ENCODE measurements around the gene TNNT3.
"Not testable (repeated sequence)": the region's sequence is repeated elsewhere in the genome, so short reads cannot be mapped to it uniquely, and the experiment has no call there.

TNNT3 gene

DNA sequence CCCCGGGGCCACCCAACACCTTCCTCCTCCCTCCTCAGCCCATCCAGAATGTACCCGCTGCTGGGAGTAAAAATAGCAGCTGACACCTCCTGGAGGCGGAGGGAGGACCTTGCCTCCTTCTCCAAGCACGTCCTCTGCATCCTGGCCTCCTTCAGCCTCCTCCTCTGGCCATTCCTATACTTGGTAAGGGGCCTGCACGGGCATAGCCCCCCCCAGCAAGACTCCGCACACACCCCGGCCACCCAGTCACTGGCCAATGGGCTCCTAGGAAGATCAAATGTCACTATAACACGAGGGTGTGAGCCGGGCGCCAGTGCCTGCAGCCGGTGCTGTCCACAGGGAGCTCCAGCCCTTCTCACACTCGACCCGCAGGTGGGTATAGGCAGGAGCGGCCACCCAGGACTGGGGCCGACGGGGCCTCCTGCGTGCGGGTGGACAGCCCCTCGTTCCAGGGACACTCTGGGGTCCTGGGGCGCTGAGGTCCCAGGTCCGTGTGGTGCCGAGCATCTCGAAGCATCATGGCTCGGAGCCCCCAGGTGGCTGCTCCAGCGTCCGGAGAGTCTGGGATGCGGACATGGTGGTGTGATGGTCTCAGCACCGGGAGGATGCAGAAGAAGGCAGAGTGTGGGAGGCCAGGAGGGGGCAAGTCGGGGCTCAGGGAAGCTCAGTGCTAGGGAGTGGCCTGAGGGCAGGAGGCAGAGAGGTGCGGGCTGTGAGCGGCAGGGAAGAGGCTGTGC, at the start of gene TNNT3:
TSS of gene TNNT3 (plus strand) at position 313 of the 737 bp plus-strand sequence. CDS start 3,172 bp downstream, outside the sequence.
- DNase-seq = no peak

DNA sequence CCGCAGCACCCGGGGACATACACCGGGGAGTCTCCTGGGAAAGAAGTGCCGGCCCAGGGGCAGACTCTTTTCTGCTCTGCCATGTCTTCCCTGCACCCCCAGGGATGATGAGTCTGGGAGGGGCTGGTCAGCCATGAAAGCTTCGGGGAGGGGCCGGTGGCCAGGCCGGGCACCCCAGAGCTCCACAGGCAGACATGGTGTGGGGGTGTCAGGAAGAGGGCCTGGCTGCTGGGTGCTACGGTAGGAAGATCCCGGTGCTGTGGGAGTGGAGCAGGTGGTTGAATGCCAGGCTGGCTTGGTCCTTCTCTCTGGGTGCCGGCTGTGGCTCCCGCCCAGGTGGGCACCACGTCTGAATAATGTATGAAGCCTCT, 49.2 kb upstream of the TNNT3 start:
- DNase-seq = no peak

DNA sequence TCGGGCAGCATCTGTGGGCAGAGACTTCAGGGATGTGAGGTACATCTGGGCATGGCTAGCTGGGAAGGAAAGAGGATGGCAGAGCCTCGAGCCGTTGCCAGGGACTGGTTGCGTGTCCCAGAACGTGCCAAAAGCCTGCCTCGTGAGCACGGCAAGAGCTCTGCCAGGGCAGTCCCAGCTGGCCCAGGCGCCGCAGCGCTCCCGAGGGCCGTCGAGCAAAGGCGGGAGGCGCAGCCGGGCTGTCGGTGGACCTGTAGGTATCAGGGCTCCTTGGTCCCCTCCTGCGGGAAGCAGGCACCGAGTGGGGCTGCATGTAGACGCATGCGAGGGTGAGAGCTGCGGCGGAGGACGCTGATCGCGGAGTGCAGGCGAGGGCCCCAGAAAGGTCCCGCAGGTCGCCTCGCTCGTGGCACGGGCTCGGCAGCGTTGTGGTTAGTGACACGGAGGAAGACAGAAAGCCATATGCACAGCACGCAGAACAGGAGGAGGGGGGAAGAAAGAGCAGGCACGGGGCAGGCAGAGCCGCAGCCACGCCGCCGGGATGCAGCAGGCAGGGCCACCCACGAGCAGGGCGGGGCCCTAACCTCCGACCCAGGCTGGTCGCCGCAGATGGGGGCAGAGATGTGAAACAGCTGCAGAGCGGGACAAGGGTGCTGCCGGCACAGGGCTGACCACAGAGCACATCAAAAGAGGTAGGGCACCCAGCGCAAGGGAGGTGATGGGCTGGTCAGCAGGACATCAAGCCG, 48.6 kb upstream of the TNNT3 start:
- DNase-seq = peak; percentile 46

DNA sequence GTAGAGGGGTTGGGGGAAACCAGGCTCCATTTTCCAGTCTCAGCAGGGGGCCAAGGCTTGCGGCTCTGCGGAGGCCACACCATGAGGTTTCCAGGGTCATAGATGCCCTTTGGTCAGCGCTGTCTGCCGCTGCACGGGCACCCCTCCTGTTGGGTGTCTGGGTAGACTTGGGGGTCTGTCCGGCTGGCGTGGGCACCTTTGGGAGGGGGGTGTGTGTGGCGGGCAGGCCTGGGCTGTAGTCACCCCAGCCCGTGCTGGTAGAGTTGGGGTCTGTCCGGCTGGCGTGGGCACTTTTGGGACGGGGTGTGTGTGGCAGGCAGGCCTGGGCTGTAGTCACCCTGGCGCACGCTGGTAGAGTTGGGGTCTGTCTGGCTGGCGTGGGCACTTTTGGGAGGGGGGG, 48.0 kb upstream of the TNNT3 start:
- DNase-seq = no peak

DNA sequence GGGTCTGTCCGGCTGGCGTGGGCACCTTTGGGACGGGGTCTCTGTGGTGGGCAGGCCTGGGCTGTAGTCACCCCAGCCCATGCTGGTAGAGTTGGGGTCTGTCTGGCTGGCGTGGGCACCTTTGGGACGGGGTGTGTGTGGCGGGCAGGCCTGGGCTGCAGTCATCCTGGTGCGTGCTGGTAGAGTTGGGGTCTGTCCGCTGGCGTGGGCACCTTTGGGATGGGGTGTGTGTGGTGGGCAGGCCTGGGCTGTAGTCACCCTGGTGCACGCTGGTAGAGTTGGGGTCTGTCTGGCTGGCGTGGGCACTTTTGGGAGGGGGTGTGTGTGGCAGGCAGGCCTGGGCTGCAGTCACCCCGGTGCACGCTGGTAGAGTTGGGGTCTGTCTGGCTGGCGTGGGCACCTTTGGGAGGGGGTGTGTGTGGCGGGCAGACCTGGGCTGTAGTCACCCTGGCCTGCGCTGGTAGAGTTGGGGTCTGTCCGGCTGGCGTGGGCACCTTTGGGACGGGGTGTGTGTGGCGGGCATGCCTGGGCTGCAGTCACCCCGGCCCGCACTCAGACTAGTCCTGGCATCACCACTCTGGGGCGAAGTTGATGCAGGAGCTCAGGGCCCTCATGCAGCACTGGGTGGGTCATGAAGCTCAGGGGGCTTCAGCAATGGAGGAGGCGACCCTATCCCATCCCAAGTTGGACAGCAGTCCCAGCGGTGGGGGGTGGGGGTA, 47.1 kb upstream of the TNNT3 start:
- DNase-seq = no peak

DNA sequence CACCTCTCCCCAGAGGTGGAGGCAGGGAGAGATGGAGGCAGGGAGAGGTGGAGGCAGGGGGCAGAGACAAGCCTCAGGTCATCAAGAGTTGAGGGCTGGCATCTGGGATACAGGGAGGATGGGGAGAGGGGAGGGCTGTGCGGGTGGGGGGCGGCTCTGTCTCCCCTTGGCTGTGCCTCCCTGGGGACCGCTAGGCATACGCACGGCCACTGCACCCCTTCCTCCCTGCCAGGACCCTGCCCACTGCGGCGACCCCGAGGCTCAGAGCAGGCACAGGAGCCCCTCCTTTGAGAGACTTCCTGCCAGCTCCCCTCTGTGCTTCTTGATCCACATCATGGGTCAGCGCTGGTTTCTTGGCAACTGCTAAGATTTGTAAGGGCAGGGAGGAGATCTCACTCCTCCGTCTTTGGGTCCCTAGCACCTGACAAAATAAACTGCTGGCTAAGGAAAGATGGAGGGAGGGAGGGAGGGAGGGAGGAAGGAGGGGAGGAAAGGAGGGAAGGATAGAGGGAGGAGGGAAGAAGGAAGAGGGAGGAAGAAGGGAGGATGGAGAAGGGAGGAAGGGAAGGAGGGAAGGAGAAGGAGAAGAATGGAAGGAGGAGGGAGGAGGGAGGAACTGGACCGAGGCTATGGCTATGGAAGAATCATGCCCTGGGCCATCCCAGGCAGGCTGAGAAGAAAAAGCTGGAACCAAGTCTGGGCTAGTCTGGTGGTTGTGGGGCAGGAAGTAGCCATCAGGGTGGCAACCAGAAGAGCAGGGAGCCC, 46.3 kb upstream of the TNNT3 start:
- DNase-seq = no peak

DNA sequence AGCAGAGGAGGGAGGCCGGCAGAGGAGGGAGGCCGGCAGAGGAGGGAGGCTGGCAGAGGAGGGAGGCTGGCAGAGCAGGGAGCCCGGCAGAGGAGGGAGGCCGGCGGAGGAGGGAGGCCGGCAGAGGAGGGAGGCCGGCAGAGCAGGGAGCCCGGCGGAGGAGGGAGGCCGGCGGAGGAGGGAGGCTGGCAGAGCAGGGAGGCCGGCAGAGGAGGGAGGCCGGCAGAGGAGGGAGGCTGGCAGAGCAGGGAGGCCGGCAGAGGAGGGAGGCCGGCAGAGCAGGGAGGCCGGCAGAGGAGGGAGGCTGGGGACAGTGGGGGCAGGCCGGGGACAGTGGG, 45.7 kb upstream of the TNNT3 start:
- DNase-seq = not testable (repeated sequence)

DNA sequence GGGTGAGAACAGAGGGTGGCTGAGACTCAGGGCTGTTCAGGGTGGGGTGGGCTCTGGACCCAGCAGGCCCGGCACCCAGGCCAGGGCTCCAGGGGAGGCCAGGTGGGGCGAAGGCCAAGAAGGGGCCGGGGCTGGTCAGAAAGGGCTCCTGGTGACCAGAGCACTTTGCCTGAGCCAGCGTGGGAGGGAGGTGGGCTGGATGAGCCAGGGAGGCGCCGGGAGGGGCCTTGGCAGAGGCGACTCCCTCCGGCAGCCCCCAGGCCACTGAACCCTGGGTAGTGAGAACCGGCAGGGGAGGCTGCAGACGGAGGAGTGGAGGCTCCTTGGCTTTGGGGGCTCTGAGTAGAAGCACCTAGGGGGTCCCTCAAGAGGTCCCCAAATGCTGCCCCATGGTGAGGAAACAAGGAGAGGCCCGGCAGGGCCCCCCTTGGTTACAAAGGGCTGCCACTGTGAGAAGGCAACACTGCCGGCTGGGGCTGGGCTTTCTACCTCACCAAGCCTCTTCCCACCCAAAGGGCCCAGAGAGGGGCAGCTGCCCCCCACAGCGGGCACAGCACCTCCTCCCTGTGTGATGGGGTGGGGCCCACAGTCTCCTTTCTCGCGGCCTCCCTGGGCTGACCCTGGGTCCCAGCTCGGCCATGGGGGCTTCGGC, 44.9 kb upstream of the TNNT3 start:
- not testable (repeated sequence) for DNase-seq

DNA sequence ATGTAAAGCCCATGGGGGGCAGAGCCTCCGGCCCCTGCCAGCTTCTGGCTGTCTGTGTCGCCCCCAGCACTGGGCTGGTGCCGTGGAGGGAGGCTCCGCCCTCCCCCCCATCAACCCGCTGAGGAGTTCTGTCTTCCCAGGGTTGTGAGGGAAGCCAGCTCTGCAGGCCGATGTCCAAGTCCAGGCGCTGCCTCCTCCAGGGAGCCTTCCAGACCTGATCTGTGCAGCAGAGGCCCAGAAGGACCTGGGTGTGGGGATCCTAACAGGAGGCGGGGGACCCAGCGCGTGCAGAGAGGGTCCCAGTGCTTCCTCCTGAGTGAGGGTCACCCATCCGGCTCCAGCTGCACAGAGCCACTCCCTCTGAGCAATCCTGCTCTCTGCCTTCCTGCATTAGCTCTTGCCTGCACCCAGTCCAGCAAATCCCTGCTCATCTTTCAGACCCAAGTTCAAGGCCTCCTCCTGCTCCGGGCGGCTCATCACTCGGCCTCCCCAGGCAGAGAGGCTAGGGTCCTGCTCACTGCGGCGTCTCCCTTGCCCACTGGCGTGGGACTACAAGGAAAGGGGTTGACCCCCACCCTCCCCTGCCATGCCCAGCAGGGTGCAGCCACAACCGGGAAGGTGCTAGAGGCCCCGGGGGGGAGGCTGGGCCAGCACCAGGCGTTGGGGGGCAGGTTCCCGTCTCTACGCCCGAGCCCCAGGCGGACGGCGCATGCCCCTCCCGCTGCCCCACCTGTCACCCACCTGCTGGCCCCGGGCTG, 44.2 kb upstream of the TNNT3 start:
- DNase-seq = no peak

DNA sequence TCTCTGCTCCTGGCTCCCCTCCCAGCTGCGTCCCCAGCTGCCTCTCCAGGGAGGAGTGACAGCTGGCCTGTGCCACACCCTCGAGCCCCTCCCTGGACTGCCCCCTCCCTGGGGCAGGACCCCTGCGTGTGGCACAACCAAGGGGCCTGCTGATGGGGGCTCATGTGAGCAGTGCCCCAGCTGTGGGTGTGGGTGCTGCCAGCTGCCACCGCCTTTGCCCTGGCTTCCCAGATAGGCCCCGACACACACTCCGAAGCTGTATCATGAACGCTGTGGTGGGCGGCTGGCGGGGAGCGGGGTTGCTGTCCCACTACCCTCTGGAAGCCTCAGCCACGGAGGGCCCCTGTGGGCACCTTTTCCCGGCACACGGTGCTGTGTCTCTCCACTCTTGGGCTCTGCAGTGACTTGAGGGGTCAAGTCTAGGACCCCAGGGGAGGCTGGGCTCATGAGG, 43.6 kb upstream of the TNNT3 start:
- DNase-seq = not testable (repeated sequence)

DNA sequence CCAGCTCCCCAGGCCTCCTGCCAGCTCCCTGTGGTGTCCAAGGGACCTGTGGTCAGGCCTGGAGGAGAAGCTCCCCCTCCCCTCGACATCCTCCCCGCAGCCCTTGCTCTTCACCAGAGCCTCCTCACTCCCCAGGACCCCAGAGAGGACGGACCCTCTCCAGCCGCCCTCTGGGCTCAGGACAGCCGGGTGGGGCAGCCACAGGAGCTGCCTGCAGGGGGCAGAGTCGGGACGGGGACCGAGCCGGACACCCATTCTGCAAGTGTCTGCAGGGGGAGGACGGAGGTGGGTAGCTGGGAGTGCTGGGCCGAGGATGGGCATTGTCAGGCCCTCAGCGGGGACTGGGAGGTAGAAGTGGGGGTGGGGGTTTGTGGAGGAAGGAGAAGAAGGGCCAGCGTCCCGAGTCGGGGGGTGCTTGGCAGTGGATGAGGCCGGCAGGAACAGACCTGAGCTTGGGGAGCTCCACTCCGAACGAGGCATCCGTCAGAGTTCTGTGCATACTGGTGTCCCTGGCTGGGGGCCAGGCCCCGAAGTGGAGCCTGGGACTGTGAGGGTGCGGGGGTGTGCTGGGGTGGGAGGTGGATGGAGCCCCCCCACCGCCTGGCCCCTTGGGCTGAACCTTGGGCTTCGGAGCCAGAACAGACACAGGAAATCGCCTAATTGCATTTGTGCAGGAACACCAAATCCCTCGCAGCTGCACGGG, 43.0 kb upstream of the TNNT3 start:
- no peak for DNase-seq

DNA sequence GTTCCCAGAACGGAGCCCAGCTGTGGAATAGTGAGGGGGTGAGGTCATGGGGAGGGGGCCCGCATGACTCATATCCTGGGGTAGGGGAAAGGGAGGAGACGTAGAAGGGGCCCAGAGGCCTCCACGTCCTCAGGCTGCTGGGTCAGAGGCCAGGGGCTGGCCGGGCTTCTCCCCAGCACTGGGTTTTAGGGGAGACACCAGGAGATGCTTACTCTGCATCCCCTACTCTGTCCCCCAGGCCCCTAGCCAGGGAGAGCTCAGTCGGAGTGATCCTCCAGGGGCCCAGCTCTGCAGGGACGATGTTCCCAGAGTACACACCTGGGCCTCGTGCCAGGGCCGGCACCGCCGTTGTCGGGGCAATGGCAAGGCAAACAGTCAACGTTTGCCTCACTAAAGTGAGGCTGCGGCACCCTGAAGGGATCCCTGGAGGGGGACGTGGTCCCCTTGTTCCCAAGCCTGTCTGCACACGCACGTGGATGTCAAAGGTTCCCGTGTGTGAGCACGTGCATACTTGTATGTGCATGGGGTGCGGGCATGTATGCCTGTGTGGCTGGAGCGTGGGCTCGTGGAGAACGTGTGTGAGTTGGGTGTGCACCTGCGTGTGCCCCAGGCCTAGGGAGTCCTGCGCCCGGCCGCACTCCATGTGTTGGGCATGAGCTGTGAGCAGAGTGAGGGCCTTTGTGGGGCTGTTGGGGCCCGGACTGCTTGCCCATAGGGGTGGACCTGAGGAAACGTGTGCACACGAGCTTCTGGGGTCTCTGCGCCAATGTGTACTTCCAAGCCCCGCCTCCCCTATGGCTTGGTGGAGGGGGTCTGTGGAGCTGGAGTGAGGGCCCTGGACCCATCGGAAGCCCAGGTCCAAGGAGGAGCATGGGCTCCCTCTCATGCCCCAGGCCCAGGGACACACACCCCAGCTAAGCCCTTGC, 42.0 kb upstream of the TNNT3 start:
- DNase-seq = no peak

DNA sequence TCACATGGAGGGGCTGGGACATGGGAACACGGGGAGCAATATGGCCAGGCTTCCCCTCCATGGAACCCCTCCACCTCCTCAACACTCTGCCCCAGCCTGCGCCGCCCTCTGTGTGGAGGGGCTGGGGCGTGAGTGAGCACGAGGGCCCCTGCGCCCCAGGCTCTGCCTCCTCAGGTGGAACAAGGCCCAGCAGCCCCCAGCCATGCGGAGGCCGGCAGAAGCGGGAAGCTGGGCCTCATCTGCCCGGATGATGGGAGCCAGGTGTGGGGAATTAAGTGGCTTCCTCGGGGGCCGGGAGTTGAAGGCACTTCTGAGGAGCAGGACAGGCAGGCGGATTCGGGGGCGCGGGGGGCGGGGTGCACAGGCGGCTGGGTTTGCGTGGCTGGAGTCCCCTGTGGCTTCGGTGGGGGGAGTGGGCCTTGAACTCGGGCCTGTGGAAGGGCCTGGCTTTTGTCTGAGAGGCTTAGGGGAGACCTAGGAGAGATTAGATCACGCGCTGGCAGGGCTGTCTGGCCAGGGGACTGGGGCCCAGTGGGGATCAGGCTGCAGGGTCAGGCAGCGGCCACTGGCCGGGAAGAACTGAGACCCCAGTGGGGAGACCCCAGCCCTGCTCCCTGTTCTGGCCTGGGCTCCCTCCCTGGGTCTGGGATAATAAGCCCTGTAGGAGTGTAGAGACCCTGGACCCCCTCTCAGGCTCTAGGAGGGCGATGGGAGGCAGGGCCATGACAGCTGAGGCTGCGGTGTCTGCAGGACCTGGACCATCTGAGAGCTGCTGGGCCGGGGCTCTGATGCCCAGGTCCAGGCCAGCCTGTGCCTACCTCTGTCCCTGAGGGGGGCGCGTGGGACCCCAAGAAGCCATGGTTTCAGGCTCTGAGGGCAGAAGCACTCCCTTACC, 41.1 kb upstream of the TNNT3 start:
- DNase-seq = no peak

DNA sequence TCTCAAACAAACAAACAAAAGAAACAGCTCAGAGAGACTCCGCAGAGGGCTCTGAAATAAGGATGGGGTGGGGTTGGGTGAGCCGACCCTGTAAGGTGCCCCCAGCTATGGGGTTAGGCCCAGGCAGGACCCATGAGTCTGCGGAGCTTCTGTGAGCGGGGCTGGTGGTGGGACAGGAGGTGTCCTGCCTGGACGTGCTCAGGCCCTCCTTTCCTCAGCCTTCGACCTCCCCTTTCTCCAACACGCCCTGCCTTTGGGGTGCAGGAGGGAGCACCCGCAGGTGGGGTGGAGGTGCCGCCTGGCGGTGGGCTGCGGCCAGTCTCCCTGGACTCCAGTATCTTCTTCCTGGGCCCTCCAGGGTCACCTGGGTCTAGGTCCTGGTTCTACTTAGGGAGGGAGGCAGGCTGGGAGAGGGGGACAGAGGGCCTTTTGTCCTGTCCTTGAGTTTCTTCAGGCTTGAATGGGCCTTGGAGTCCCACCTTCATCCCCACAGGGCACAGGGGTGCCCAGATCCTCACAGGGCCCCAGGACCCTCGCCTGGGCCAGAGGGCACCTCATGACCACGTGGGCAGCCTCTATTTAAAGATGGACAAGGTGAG, 40.1 kb upstream of the TNNT3 start:
- no peak for DNase-seq

DNA sequence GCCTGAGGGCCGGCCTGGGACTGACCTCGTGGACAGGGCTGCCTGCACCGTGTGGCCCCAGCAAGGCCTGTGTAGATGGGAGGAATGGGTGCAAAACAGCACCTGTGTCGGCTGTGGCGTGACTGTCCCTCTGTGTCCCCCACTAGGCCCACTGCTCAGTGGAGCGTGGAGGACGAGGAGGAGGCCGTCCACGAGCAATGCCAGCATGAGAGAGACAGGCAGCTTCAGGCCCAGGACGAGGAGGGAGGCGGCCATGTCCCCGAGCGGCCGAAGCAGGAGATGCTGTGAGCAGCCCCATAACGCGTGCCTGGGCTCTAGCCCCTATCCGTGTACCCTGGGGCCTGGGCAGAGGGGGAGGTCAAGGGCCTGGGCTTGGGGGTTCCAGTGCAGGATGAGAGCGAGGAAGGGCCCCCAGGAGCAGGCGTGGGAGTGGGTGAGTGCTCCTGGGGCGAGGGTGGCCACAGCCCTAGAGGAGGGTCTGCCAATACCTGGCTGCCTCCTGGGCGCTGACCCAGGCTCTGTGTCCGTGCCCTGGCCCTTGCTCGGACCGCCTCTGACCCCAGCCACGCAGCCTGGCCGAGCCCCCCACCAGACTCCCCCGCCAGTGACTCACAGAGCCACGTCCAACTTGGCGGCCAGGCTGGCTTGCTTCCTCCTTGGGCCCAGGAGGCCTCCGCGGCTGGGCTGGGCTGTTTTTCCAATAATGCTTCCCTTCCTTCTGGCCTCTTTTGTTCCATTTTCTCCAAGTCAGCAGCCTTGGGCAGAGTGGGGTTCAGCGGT, 39.4 kb upstream of the TNNT3 start:
- no peak for DNase-seq

DNA sequence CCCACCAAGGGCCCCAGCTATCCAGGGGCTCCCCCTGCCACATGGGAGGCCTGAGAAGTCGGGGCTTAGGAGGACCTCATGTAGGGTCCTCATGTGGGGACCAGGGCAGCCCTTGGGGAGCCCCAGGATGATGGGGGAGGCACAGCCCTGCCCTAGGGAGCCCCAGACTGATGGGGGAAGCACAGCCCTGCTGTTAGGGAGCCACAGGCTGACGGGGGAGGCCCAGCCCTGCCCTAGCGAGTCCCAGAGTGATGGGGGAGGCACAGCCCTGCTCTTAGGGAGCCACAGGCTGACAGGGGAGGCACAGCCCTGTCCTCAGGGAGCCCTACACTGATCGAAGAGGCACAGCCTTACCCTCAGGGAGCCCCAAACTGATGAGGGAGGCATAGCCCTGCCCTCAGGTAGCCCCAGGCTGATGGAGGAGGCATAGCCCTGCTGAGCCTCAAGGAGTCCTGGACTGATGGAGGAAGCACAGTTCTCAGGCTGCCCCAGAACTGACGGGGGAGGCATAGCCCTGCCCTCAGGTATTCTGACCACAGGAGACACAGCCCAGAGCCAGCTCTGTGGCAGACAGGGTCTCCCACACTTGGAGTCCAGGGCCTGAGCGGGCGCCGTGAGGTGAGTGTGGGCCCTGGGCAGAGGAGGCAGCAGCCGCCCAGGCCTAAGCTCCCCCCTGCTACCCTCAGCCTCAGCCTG, 38.6 kb upstream of the TNNT3 start:
- no peak for DNase-seq

Measured in activated effector memory CD4-positive, alpha-beta T cell treated with Interleukin-2 at 50 U/mL for 16 hours (primary cell).